ENCODE data around the gene STPG4.
A peak's percentile ranks its signal among the peaks of the same experiment; 100 is the strongest.

Gene STPG4

GRCh38 chr2:47049502-47049901 is 105.6 kb downstream of the STPG4 start:
- DNase-seq: no peak

DNA sequence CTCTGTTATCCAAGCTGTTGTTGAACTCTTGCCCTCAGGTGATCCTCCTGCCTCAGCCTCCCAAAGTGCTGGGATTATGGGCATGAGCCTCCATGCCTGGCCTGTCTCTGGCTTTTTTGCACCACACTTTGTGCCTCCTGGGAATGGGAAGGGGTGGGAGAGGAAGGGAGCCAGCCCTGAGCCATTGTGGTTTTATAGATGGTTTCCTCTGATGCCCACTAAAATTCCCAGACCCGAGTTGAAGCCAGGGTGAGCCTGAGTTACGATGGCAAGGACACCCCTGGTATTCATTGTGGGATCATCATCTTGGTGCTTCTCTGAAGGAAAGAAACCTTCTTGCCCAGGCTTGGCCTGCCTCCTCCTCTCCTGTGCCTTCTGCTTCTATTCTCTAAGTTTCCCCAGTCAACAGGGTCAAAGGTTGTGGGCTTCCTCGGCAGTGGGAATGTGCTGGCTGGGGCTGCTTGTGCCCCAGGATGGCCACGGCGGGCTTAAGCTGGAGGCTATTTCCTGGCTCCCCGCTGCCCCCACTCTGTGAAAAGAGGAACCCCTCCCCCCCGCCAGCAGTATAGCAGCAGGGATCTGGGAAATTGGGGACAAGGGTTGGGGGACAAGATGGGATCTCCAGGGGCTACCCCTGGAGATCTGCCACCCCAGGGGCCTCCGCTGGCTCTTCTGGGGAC is 106.2 kb downstream of the STPG4 start:
- no peak for DNase-seq

GRCh38 chr2:47046271-47046670 is 108.8 kb downstream of the STPG4 start:
- DNase-seq: no peak

DNA sequence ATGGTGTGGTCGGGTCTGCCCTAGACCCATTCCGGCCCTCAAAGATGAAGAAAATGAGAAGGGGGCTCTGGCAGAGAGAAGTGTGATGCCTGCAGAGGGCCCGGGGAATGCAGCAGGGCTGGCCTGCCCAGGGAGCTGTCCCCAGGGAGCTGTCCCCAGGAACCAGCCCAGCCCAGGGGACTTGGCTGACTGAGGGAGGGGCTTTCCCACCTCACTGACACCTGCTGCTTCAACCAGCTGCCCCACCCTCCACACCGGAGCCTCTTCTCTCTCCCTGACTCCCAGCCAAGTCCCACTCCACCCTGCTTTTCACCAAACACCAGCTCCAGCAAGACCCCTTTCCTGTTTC is 111.2 kb downstream of the STPG4 start:
- DNase-seq: no peak

- no peak for DNase-seq
These were observed 111.8 kb downstream of the STPG4 start for GRCh38 chr2:47043142-47043890.

DNA sequence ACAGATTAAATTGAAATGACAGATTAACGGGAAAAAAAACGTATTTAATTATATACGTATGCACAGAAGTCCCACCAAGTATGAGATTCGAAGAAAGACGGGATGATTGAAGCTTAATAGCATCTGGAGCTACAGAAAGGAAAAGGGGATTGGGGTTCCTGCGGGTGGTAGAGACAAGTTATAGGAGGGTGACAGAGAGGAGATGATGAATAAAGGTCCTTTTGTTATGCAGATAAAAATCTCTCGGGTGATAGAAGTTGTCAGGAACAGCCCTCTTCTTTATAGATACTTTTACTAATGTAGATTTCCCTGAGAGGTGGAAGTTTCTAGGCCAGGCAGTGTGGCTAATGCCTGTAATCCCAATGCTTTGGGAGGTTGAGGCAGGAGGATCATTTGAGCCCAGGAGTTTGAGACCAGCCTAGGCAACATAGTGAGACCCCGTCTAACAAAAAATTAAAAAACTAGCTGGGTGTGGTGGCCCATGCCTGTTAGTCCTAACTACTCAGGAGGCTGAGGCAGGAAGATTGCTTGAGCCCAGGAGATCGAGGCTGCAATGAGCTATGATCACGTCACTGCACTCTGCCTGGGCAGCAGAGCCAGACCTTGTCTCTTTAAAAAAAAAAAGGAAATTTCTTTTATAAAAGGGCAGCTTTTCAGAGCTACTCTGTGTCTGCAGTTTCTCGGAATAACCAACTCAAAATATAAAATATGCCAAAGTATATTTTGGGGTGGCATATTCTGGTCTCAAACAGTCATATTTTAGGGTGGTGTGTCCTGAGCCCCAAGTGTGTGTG is 113.0 kb downstream of the STPG4 start:
- no peak for DNase-seq

GRCh38 chr2:47041063-47041462 is 114.0 kb downstream of the STPG4 start:
- no peak for DNase-seq

DNA sequence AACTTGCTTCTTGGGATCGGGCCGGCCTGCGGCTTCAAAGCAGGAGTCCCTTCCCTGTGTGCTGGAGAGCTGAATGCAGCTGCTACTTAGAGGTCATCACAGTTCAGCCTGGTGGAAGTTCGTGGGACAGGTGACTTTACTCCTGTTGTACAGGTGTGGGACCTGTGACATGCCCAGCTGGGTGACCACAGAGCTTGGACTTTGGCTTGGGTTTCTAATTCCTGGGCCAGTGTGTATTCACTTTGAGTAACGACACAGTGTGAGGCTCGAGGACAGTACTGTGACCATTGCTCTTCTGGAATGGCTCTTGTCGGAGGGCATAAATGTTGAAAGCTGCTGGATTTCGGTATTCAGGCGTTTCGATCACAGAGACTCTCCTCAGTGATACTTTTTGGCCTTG is 114.5 kb downstream of the STPG4 start:
- DNase-seq: no peak

DNA sequence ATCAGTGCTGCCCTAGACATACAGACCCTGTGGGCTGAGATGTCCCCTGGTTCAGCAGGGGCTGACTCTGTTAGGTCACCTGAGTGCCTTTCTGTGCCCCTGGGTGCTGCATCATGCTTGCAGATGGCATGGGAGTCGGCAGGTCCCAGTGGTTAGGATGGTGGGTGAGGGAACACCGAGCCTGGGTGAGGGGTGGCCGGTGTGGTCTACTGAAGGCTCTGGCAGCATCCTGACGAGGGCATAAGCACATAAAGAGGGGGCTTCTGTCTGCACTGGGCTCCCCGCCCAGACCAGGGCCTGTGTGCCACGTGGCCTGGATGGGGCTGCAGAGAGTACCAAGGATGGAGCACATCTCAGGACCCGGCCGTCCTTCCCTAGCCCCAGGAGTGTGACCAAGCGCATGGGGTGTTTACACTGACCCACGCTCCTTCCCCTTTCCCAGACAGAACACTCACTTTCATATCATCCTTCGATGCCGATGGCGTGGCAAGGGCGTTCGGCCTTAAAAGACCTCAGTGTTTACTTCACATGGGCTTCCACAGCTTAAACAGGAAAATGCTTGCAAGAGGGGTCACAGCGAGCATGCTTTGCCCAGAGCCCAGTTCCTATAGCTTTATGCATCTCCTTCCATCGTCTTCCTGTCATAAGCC is 115.1 kb downstream of the STPG4 start:
- DNase-seq: no peak

- no peak for DNase-seq
These were observed 115.6 kb downstream of the STPG4 start for GRCh38 chr2:47039489-47039870.

GRCh38 chr2:47038656-47039488 is 116.2 kb downstream of the STPG4 start:
- peak; percentile 43 for DNase-seq

DNA sequence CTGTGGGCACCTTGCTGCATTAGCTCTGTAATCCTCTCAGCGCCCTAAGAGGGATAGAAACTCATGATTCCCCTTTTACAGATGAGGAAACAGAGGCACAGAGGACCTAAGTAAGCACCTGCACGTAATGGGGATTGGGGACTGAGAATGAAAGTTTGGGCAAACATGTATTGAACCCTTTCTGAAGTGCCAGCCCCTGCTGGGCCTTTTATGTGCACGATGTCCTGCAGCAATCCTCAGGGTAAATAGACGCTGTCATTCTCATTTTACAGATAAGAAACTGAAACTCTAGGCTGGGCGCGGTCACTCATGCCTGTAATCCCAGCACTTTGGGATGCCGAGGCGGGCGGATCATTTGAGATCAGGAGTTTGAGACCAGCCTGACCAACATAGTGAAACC is 117.4 kb downstream of the STPG4 start:
- DNase-seq: no peak

Data from activated CD4-positive, alpha-beta T cell treated with anti-CD3 and anti-CD28 coated beads, Interleukin-10, Interleukin-2, amounts not matched to agents 100 ng/mL and 50 ng/mL, durations not matched to agents 16 hours and 8 hours (primary cell).